HG03175 (cell line): ENCODE data around the gene LPO.

Experiments used
- ATAC-seq: cut with Tn5 transposase; IDR thresholded peaks from one replicate; pipeline ENCODE4 v1.9.1; 2021; ENCODE audit warnings: mild to moderate bottlenecking, moderate library complexity; ENCODE audit not compliant: unreplicated experiment

Gene LPO

DNA sequence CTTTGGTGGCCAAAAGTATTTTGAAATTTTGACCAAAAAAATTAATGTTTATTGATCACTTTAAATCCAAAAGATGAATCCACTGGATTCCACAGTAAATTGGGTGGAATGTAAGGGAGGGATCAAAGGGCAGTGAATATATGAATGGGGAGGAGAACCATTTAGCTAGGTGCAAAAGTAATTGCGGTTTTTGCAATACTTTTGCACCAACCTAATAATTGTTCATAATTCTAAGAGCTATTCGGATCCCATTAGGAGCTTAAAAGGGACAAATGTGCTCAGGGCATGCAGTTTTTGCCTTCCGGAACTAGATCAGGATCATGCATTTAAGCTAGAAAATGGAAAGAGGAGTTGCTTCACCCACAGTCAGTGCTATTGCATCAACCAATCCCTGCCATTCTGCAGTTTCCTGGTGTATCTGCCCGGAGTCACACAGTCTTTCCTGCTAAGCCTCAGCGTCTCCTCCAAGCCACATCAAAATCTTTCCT is at the start of gene LPO:
TSS of gene LPO (plus strand) at position 438 of the 488 bp plus-strand sequence. CDS start 4,396 bp downstream, outside the sequence.
- no peak for ATAC-seq

DNA sequence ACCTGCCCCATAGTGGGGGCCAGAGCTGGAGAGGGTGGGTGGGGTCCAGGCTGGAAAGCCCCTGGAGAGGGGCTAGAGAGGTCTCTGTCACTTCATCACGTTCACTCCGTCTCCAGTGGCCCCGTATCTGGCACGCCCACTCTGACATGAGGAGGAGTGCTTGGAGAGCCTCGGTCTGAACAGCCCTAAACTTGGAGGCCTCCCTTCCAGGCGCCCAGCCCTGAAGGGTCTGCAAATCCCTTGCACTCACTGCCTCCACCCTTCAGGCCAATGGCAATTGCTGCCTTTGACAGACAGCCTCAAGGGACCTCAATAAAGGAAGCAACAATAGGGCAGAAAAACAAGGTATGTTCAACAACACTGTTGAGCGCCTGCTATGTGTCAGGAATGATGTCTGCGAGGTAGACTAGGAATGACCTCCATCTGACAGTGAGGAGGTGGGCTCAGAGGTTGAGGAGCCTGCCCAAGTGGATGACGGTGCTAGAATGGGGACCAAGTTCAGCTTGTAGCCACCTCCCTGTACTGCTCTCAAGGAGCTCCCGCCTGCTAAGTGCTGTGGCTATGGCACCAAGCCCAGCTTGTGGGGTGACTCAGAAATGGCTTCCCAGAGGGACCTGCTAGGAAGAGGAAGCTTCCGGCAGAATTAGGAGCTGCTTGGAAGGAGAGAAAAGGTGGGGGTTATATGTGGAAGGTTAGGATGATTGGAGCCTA is 48.8 kb upstream of the LPO start:
- no peak for ATAC-seq

DNA sequence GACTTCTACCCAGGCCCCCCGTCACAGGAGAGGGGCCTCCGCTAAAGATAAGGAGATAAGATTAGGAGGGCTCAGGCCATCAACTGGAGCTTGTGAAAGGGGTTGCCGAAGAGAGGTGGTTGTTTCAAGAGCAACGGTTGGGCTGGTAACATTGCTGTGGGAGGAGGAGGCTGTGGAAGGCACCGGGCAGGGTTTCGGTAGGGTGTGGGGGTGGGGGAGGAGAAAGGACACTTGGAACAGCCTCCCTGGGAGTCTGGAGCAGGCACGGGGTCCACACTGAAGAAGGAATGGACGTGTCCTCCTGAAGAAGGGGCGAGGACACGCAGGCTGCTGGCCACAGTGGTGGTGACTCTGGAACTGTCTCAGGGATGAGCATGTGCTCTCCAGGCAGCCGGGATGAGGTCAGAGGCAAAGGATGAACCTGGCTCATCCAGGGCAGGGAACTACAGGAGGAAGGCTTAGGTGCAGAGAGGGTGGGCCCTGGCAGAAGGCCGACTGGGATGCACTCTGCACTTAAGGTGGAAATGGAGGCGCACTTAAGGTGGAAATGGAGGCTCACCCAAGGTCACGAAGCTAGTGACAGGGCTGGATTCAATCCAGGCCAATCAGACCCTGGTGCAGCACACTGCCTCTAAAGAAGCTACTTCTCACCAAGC is 47.0 kb upstream of the LPO start:
- no peak for ATAC-seq

- ATAC-seq, result no peak
These were observed 45.8 kb upstream of the LPO start, which contains the start of gene EPX for GRCh38 chr17:58192612-58193011. Gene EPX, plus strand, starts transcription at chr17:58192726. Its CDS starts 121 bp downstream, at chr17:58192847.

DNA sequence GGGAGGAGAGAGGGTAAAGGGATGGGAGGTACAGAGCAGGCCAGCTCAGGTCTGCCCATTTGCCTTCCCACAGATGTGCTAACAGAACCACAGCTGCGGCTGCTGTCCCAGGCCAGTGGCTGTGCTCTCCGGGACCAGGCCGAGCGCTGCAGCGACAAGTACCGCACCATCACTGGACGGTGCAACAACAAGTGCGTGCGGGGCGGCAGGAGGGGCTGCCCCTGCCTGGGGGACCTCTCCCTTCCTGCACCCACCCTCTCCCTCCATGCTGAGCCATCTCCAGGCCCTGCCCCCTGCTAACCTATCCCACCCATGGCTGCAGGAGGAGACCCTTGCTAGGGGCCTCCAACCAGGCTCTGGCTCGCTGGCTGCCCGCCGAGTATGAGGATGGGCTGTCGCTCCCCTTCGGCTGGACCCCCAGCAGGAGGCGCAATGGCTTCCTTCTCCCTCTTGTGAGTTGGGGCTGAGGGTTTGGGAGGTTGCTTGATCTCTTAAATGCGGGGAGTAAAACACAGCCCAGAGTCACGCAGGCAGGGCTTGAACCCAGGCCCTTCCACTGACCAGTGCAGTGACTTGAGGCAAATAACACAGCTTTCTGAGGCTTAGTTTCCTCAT is 44.6 kb upstream of the LPO start:
- ATAC-seq, result no peak

- ATAC-seq, result no peak
These were observed 42.8 kb upstream of the LPO start for GRCh38 chr17:58195518-58196123.

DNA sequence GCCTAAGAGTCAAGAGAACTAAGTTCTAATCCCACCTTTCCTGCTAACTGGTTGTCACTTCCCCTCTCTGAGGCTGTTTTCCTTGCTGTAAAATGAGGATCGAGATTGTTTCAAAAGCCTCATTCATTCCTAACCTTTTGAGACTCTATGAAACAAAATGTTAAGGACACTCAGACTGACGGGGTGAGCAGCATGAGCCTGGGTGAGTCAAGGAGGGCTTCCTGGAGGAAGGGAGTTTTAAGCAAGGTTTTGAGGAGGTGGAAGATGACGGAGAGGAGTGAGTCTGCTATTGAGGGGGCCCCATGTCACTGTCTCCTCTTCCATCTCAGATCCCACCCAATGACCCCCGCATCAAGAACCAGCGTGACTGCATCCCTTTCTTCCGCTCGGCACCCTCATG is 41.8 kb upstream of the LPO start:
- no peak for ATAC-seq

DNA sequence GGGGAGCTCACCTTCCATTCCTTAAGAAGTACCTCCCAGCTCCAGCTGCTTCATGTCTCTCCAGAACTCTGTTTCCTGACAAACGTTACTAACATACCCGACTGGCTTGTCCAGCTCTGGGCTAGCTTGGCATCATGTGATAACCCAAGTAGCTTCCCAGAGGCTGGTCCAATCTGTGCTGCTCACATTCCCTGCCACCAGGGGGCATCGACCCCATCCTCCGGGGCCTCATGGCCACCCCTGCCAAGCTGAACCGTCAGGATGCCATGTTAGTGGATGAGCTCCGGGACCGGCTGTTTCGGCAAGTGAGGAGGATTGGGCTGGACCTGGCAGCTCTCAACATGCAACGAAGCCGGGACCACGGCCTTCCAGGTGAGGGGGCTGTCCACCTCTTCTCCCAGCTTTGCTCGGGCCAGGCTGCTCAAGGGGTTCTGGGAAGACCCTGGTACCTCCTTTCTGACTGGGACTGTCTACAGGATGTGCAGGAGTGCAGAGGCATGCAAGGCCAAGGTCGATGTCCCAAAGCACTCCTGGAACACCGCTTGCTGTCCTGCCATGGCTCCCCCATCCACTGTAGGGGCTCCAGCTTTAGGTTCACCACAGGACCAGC is 38.3 kb upstream of the LPO start:
- no peak for ATAC-seq

- ATAC-seq, result no peak
These were observed 35.5 kb upstream of the LPO start for GRCh38 chr17:58202859-58203258.

DNA sequence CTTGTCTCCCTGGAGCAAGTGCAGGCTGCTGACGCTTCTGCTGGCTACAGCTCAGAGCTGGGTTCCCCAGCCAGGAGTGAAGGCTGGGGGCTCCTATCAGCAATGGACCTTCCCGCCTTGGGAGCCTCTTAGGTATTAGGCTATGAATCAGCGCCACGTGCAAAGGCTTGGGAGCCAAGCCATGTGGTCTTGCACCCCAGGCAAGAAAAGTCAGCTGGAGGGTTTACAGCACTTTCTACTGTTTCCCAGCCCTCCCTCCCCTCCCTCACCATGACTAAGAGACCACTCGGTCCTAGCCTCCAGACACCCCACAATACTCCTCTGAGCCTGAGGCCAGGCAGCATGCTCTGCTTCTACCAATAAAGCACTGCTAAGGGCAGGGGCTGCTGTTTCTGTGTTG is 33.6 kb upstream of the LPO start:
- ATAC-seq, result no peak

GRCh38 chr17:58205936-58206335 is 32.4 kb upstream of the LPO start:
- ATAC-seq, result no peak

GRCh38 chr17:58207451-58207850 is 30.9 kb upstream of the LPO start:
- no peak for ATAC-seq

DNA sequence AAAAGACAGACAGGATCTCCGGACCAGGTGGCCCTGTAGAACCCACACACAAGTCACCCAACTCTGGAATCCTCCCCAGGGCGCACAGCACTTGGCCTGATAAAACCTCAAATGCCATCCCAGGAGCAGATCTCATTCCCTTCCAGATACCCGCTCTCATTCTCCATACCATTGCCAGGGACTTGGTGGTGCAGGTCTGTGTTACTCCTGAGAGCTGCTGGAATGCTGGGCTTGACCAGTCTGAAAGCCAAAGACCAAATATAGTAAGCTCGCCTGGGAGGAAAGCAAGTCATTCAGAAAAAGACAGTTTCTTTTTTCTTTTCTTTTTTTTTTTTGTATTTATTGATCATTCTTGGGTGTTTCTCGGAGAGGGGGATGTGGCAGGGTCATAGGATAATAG is 30.0 kb upstream of the LPO start:
- no peak for ATAC-seq

DNA sequence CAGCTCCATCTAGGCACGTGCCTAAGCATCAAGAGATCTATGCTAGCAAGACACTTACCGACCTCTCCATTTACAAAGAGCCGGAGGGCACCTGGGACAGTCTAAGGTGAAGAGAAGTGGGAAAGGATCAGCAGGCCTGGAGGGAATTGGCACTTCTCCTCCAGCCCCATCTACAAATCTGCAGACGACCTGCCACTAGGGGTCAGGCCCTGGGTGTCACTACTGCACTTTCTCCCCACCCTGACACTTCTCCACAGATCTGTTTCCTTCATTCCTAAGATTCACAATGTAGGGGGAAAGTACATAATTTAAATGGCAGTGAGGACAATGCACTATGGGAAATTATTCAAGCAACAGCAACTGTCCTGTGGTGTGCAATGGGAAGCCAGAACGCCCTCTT is 27.5 kb upstream of the LPO start:
- ATAC-seq, result no peak

DNA sequence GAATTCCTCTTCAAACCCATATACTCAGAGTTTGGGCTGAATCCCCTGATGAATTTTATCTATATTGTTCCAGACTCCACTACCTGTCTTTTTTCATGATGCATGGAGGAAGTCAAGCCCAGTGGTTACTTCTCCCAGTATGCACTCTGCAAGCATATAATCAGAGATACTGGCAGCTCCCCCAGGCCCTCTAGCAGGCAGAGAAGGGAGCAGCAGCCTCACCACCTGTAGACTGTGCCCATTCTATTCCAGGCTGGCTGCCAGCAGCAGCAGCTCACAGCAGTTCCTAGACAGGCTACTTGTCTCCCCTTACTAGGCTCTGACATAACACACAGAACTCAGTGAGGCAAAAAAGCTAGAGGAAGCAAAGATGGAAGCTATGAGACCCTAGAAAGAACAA is 22.7 kb upstream of the LPO start:
- no peak for ATAC-seq

GRCh38 chr17:58217766-58218165 is 20.6 kb upstream of the LPO start:
- no peak for ATAC-seq

DNA sequence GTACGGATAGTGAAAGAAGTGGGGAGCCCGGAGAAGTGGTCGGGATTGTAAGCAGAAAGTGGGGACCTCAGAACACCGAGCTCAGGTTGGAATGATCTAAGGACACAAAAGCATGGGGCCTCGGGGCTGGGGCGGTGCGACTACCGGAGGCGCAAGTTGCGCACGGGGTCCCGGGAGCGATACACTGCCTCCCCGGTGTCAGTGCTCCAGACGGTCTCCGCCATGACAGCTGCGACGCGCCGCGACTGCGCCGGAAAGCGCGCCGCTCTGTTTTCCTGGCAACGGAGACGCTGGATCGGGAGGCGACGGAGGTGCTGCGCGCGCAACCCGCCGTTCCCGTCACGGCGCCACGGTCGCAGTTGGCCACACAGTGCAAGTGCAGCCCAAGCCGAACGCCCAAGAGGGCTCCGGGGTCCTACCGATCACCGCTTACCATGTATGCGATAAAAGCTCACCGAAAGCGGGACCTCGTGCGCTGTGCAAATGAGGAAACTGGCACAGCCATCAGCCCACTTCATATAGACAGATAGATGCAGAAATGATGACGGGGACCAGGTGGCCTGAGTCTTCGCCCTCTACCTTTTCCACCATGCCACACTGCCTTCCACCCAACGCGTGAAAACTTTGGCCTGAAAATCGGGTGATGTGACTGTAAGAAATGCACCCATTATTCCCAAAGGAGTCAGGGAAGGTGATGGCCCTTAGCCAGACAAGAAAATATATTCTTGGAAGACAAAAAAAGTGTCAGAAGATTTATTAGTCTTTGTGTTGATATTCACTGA is 19.2 kb upstream of the LPO start, which contains the start of gene MKS1:
TSS of gene MKS1 (minus strand) at position 249 of the 782 bp plus-strand sequence. CDS start at position 224, 25 bp downstream.
- ATAC-seq, result peak; percentile 97

DNA sequence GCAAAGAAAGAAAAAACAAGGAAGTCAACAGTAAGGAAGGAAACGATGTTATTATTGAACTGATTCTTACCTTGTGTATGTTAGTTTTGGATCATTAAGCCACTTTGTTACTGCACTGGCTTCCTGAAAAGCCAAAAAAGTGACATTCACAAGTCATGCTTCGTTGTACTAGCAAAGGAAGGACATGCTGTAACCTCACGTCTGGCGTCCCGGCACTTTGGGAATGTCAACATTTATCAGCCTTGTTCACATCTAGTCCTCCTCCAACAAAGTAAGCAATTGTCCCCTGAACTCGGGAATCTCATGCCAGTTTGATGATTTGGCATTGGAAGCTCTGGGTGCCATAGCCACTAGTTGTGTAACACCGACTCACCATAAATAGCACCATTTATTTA is 18.6 kb upstream of the LPO start:
- no peak for ATAC-seq

DNA sequence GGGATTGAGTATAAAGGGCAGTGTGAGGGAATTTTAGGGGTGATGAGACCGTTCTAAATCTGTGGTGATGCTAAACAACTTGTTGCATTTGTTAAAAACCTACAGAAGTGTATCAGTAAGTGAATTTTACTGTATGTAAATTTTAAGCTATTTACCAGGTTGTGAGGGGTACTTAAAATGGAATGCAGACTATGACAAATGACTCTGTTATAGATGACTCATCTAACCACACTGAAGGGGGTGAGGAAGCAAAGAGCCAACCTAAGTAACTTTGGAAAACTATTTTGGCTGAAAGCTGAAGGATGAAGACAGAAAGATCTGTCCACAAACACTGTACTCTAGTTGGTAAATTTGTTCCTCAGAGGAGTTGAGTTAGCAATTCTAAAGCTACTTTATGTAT is 14.1 kb upstream of the LPO start:
- no peak for ATAC-seq

- no peak for ATAC-seq
These were observed 10.7 kb upstream of the LPO start for GRCh38 chr17:58227733-58228132.
